GM21381 (cell line): ENCODE results near the gene OSGIN1.
"Not testable (repeated sequence)": the region's sequence is repeated elsewhere in the genome, so short reads cannot be mapped to it uniquely, and the experiment has no call there.

Experiments used
- ATAC-seq: cut with Tn5 transposase; IDR thresholded peaks from one replicate; pipeline ENCODE4 v1.9.1; 2021; ENCODE audit warnings: mild to moderate bottlenecking, moderate library complexity; ENCODE audit not compliant: unreplicated experiment

The OSGIN1 gene

GRCh38 chr16:83940119-83940518 lies 12.9 kb upstream of the OSGIN1 start:
- no peak for ATAC-seq

- ATAC-seq, result no peak
Measured at GRCh38 chr16:83940630-83941378, 12.2 kb upstream of the OSGIN1 start.

- not testable (repeated sequence) for ATAC-seq
Measured at GRCh38 chr16:83941546-83941945, 11.5 kb upstream of the OSGIN1 start.

- ATAC-seq, result no peak
Measured at GRCh38 chr16:83942074-83942473, 11.0 kb upstream of the OSGIN1 start.

- ATAC-seq, result no peak
Measured at GRCh38 chr16:83942815-83943515, 10.1 kb upstream of the OSGIN1 start.

GRCh38 chr16:83943516-83944050 lies 9.5 kb upstream of the OSGIN1 start:
- no peak for ATAC-seq

GRCh38 chr16:83945587-83945986 lies 7.5 kb upstream of the OSGIN1 start:
- no peak for ATAC-seq

- no peak for ATAC-seq
Measured at GRCh38 chr16:83946154-83946780, 6.8 kb upstream of the OSGIN1 start.

GRCh38 chr16:83946781-83947566 lies 6.1 kb upstream of the OSGIN1 start:
- ATAC-seq, result no peak

- ATAC-seq, result no peak
Measured at GRCh38 chr16:83947642-83948234, 5.3 kb upstream of the OSGIN1 start.

- ATAC-seq, result no peak
Measured at GRCh38 chr16:83948914-83949723, 3.9 kb upstream of the OSGIN1 start.

GRCh38 chr16:83949724-83950001 lies 3.4 kb upstream of the OSGIN1 start:
- no peak for ATAC-seq

- ATAC-seq, result not testable (repeated sequence)
Measured at GRCh38 chr16:83950862-83951399, 2.1 kb upstream of the OSGIN1 start.

GRCh38 chr16:83951544-83951943 lies 1.5 kb upstream of the OSGIN1 start:
- ATAC-seq, result no peak

- ATAC-seq, result no peak
Measured at GRCh38 chr16:83952587-83952939, 477 bp upstream of the OSGIN1 start.

GRCh38 chr16:83953796-83954576 lies 946 bp downstream of the OSGIN1 start:
- no peak for ATAC-seq

- ATAC-seq, result no peak
Measured at GRCh38 chr16:83954577-83955016, 1.6 kb downstream of the OSGIN1 start.

GRCh38 chr16:83955218-83956130 lies 2.4 kb downstream of the OSGIN1 start:
- ATAC-seq, result no peak
